ENCODE results near the gene ASIC2.

ASIC2 gene

GRCh38 chr17:33118391-33119075, 174.6 kb downstream of the ASIC2 start:
- TF ChIP-seq, protein P1, sequence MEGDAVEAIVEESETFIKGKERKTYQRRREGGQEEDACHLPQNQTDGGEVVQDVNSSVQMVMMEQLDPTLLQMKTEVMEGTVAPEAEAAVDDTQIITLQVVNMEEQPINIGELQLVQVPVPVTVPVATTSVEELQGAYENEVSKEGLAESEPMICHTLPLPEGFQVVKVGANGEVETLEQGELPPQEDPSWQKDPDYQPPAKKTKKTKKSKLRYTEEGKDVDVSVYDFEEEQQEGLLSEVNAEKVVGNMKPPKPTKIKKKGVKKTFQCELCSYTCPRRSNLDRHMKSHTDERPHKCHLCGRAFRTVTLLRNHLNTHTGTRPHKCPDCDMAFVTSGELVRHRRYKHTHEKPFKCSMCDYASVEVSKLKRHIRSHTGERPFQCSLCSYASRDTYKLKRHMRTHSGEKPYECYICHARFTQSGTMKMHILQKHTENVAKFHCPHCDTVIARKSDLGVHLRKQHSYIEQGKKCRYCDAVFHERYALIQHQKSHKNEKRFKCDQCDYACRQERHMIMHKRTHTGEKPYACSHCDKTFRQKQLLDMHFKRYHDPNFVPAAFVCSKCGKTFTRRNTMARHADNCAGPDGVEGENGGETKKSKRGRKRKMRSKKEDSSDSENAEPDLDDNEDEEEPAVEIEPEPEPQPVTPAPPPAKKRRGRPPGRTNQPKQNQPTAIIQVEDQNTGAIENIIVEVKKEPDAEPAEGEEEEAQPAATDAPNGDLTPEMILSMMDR (IDR thresholded peaks at IDR 0.05; ENCODE audit: insufficient read depth, low read depth, low read length, missing control alignments), result no peak
- DNase-seq (ENCODE audit: low read depth), result no peak
- no peak overlapping the region for H3K4me3 ChIP-seq (ENCODE audit: low read length)

DNA sequence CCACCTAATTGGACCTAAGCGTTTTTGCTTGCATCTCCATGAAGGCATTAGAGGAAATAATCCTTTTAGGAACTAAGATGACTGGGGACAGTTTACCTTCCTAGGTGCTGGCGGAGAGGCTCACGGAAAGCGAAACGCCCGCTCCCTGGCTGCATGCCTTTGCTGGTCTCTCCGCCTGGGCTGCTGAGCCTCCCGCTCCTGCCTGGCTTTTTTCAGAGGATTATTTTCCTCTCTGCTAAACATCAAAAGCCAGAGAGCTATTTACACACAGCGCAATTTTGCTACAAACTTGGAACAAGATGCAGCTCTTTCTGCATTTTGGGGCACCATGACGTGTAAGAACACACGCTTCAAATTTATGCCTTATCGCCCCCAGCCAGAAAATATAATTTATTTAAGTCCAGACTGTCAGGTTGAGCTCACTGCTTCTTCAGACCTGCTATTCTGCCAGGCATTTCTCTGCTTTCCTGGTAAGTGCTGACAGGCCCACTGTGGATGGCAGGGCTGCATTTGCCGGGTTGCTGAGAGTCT, 177.0 kb downstream of the ASIC2 start:
- TF ChIP-seq, protein P1 (IDR thresholded peaks at IDR 0.05; ENCODE audit: insufficient read depth, low read depth, low read length, missing control alignments), result no peak
- DNase-seq (ENCODE audit: low read depth), result no peak

DNA sequence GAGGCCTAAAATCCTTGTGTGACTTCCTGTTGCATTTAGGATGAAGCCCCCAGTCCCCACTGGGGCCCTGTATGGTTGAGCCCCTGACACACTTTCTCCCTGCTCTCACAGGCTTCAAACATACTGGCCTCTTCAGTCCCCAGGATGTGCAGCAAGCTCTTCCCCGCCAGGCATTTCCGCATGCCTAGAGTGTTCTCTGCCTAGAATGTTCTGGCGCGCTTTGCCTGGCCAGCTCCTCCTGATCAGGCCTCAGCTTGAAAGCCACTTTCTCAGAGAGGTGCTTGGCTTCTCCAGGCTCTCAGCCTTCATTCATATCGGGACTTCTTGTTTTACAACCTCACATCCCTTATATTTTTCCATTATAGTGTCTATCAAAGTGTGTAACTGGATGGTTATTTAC, 177.7 kb downstream of the ASIC2 start:
- TF ChIP-seq, protein P1 (IDR thresholded peaks at IDR 0.05; ENCODE audit: insufficient read depth, low read depth, low read length, missing control alignments), result no peak
- peak; percentile 41 for DNase-seq (ENCODE audit: low read depth)
- no peak overlapping the region for H3K4me3 ChIP-seq (ENCODE audit: low read length)

More for the DNA sequence above, 177.0 kb downstream of the ASIC2 start:
- no peak overlapping the region for H3K4me3 ChIP-seq (ENCODE audit: low read length)

GRCh38 chr17:33113991-33114370, 179.1 kb downstream of the ASIC2 start:
- no peak overlapping the region for H3K4me3 ChIP-seq (ENCODE audit: low read length)
- TF ChIP-seq, protein P1 (IDR thresholded peaks at IDR 0.05; ENCODE audit: insufficient read depth, low read depth, low read length, missing control alignments), result no peak
- no peak for DNase-seq (ENCODE audit: low read depth)

- H3K4me3 ChIP-seq (ENCODE audit: low read length), result no peak overlapping the region
- peak; percentile 16 for DNase-seq (ENCODE audit: low read depth)
- TF ChIP-seq, protein P1 (IDR thresholded peaks at IDR 0.05; ENCODE audit: insufficient read depth, low read depth, low read length, missing control alignments), result no peak
Measured at GRCh38 chr17:33113276-33113990, 179.7 kb downstream of the ASIC2 start.

GRCh38 chr17:33112763-33113162, 180.3 kb downstream of the ASIC2 start:
- TF ChIP-seq, protein P1 (IDR thresholded peaks at IDR 0.05; ENCODE audit: insufficient read depth, low read depth, low read length, missing control alignments), result no peak
- DNase-seq (ENCODE audit: low read depth), result peak; percentile 98
- H3K4me3 ChIP-seq (ENCODE audit: low read length), result no peak overlapping the region
